ENCODE results near the gene FAM107B. TPM values are rescaled to one million over a fixed set of nuclear protein-coding genes. Genes with fewer than 3 reads are reported as not detected.

Gene FAM107B
- total and polyA plus RNA-seq, 12 donors: 16.0 to 81.7 (median 50.5) TPM

- Histone ChIP-seq H3K27me3 (no peaks in the 10 kb centered on the region), H3K4me3 (no peak overlapping the region), H3K4me1 (replicated peaks in 1 of 2) (peaks cover 13 to 16% of the 10 kb centered on the region in 2 donors), H3K27ac (peak overlapping the region in 2 of 5 donors; percentile 3 to 15), H3K36me3 (replicated peaks in 1 of 2) (no peaks in the 10 kb centered on the region), H3K9me3 (replicated peaks in 1 of 3) (no peaks in the 10 kb centered on the region)
- intact Hi-C loops (cut with DNase I): no loop called here
- 29 to 39% (median 32%) methylated on average over 4 of the region's 4 CpGs for WGBS, 4 donors
- no peak for DNase-seq
- no peak for TF ChIP-seq CTCF (IDR thresholded peaks at IDR 0.05)
- no peak for TF ChIP-seq POLR2A (IDR thresholded peaks at IDR 0.05)
Observed at GRCh38 chr10:14545827-14546226, 228.9 kb downstream of the FAM107B start.

- intact Hi-C loops (cut with DNase I): no loop called here
- TF ChIP-seq CTCF (IDR thresholded peaks at IDR 0.05) (no peak), POLR2A (IDR thresholded peaks at IDR 0.05) (no peak)
- Histone ChIP-seq H3K36me3 (replicated peaks in 1 of 2) (no peaks in the 10 kb centered on the region), H3K27me3 (no peaks in the 10 kb centered on the region), H3K4me3 (no peak overlapping the region), H3K27ac (peak overlapping the region in 3 of 5 donors; percentile 41 to 81 (median 73)), H3K9me3 (replicated peaks in 1 of 3) (no peaks in the 10 kb centered on the region), H3K4me1 (replicated peaks in 1 of 2) (peaks cover 13 to 16% of the 10 kb centered on the region in 2 donors)
- 86 to 94% (median 90%) methylated on average over 3 of the region's 3 CpGs for WGBS, 4 donors
- DNase-seq: no peak
Observed at GRCh38 chr10:14543904-14544210, 230.8 kb downstream of the FAM107B start.

DNA sequence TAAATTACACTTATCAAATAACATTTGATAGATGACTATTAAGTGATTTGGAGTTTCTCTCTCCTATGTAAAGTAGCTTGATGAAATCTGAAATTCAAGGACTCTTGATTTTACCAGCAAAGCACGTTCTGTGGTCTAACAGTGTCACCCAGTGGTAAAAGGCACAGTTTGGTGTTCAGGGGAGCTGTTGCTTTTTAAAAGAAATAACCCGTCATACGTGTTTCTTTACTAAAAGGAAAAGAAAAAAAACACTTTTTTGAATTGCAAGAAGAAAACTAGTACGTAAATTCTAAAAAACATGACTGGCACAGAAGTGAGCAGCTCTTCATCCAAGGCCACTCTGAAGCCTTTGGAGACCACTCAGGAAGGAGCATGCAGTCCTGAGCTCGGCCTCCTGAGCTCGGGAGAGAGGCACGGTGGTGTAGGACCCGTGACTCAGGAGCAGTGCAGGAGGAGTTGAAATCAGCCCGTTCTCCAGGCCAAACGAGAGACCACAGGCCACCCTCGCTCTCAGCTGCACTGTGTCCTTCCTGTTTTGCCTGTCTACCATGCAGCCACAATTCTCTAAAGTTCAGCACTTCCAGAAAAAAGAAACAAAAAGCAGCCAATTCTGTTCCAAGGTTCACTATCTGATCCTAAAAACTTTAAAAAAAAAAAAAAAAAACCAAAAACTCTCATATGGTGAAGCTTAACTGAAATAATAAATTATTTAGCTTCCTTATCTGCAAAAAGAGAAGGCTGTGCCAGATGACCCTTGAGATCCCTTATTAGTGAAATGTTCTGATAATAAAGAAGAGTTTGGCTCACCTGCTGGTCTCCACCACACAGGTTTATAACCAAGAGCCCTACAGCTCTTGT lies 231.4 kb downstream of the FAM107B start:
- peak overlapping the region in 4 of 5 donors; percentile 57 to 81 (median 76) for H3K27ac ChIP-seq
- H3K4me1 ChIP-seq (replicated peaks in 1 of 2): peaks cover 13 to 16% of the 10 kb centered on the region in 2 donors
- no peaks in the 10 kb centered on the region for H3K36me3 ChIP-seq (replicated peaks in 1 of 2)
- peak; percentile 56 to 74 (median 63) for DNase-seq
- peak overlapping the region in 2 of 4 donors; percentile 5 to 22 for H3K4me3 ChIP-seq
- no peaks in the 10 kb centered on the region for H3K9me3 ChIP-seq (replicated peaks in 1 of 3)
- intact Hi-C loops (cut with DNase I): no loop called here
- H3K27me3 ChIP-seq: no peaks in the 10 kb centered on the region
- WGBS, 4 donors: 6 to 9% (median 7%) methylated on average over 11 of the region's 11 CpGs
- TF ChIP-seq CTCF (IDR thresholded peaks at IDR 0.05): peak; percentile 26 to 78 (median 62)
- no peak for TF ChIP-seq POLR2A (IDR thresholded peaks at IDR 0.05)

DNA sequence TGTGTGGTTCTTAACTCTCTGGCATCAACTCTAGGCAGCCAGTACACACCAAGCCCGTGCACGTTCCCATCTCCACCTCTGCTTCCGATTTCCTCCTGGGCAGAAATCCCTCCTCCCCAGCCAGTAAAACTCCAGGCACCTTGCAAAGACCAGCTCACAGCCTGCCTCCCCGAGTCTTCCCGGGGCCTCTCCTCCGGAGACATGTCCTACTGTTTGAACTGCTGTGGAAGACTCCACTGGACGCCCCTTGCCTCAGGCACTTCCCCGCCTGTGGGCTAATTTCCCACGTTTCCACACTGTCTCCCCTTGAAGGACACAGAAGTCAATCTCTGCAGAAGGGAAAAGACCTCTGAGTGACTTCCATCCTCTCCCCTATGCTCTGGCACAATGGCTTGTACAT lies 233.3 kb downstream of the FAM107B start:
- Histone ChIP-seq H3K4me3 (no peak overlapping the region), H3K9me3 (replicated peaks in 1 of 3) (no peaks in the 10 kb centered on the region), H3K36me3 (replicated peaks in 1 of 2) (no peaks in the 10 kb centered on the region), H3K27ac (no peak overlapping the region), H3K27me3 (no peaks in the 10 kb centered on the region), H3K4me1 (replicated peaks in 1 of 2) (peaks cover 13 to 16% of the 10 kb centered on the region in 2 donors)
- TF ChIP-seq POLR2A (IDR thresholded peaks at IDR 0.05) (no peak), CTCF (IDR thresholded peaks at IDR 0.05) (no peak)
- no peak for DNase-seq
- WGBS, 4 donors: 91 to 96% (median 93%) methylated on average over 9 of the region's 9 CpGs
- intact Hi-C loops (cut with DNase I): no loop called here

Measured in adrenal gland (tissue), 12 donors.